GM23338 (cell line): Measurements from ENCODE around the gene ELF5. TPM values are rescaled to one million over a fixed set of nuclear protein-coding genes. Genes with fewer than 3 reads are reported as not detected.

Experiments
- ATAC-seq: fragments of 200-7000 bp; cut with Tn5 transposase; 3 replicates; pipeline ENCODE4 v1.9.1; 2020
- DNase-seq: peaks from one replicate; pipeline ENCODE4 v3.0.0-alpha.2; 2015; ENCODE audit warnings: low spot score
- H2AFZ ChIP-seq: fragments of 200-600 bp; sonication (generic); 2 replicates; pipeline ENCODE4 v1.8.0; 2016; ENCODE audit warnings: antibody characterized with exemption, mild to moderate bottlenecking, moderate library complexity
- H3F3A ChIP-seq: fragments of 200-600 bp; sonication (generic); replicated peaks from 2 replicates; pipeline ENCODE4 v1.8.0; 2017; ENCODE audit warnings: antibody characterized with exemption, mixed run types, low read depth
- H3K27ac ChIP-seq: fragments of 200-600 bp; sonication (generic); 2 replicates; pipeline ENCODE4 v1.6.1; 2016; ENCODE audit warnings: low read depth
- H3K27me3 ChIP-seq: fragments of 200-600 bp; sonication (generic); 2 replicates; pipeline ENCODE4 v1.8.0; 2016; ENCODE audit warnings: mild to moderate bottlenecking, mixed run types, moderate library complexity; ENCODE audit not compliant: insufficient read depth
- H3K36me3 ChIP-seq: fragments of 200-600 bp; sonication (generic); 2 replicates; pipeline ENCODE4 v1.8.0; 2016; ENCODE audit warnings: mild to moderate bottlenecking; ENCODE audit not compliant: insufficient read depth
- H3K4me1 ChIP-seq: fragments of 200-600 bp; sonication (generic); 2 replicates; pipeline ENCODE4 v1.8.0; 2016; ENCODE audit warnings: mild to moderate bottlenecking, moderate library complexity; ENCODE audit not compliant: insufficient read depth
- H3K4me2 ChIP-seq: fragments of 200-600 bp; sonication (generic); 2 replicates; pipeline ENCODE4 v1.7.1; 2017; ENCODE audit warnings: mixed run types
- H3K4me3 ChIP-seq: fragments of 200-600 bp; sonication (generic); 2 replicates; pipeline ENCODE4 v1.6.1; 2016; ENCODE audit warnings: mixed run types
- H3K79me2 ChIP-seq: fragments of 200-600 bp; sonication (generic); replicated peaks from 2 replicates; pipeline ENCODE4 v1.8.0; 2017; ENCODE audit warnings: mild to moderate bottlenecking; ENCODE audit not compliant: insufficient read depth
- H3K9me2 ChIP-seq: fragments of 200-600 bp; sonication (generic); 2 replicates; pipeline ENCODE4 v1.8.0; 2017; ENCODE audit not compliant: insufficient read depth
- H4K20me1 ChIP-seq: fragments of 200-600 bp; sonication (generic); replicated peaks from 2 replicates; pipeline ENCODE4 v1.8.0; 2017; ENCODE audit warnings: mild to moderate bottlenecking; ENCODE audit not compliant: insufficient read depth
- H3K27ac Mint-ChIP-seq: 2 replicates; pipeline ENCODE4 v1.8.0; 2020; ENCODE audit warnings: inconsistent platforms, mild to moderate bottlenecking, moderate library complexity, mixed read lengths
- H3K27me3 Mint-ChIP-seq: 3 replicates; pipeline ENCODE4 v1.8.0; 2022; ENCODE audit warnings: low read depth, mild to moderate bottlenecking, moderate library complexity, mixed read lengths, inconsistent platforms; ENCODE audit not compliant: insufficient read depth, poor library complexity
- H3K36me3 Mint-ChIP-seq: 3 replicates; pipeline ENCODE4 v1.8.0; 2021; ENCODE audit warnings: low read depth, mild to moderate bottlenecking, inconsistent platforms, moderate library complexity, mixed read lengths
- H3K4me1 Mint-ChIP-seq: 3 replicates; pipeline ENCODE4 v1.8.0; 2020; ENCODE audit warnings: mild to moderate bottlenecking, inconsistent platforms, mixed read lengths
- H3K4me3 Mint-ChIP-seq: 3 replicates; pipeline ENCODE4 v1.8.0; 2021; ENCODE audit warnings: moderate library complexity, mild to moderate bottlenecking, inconsistent platforms, mixed read lengths
- H3K9me3 Mint-ChIP-seq: 3 replicates; pipeline ENCODE4 v1.8.0; 2020; ENCODE audit warnings: moderate library complexity, mild to moderate bottlenecking, inconsistent platforms, mixed read lengths
- CTCF ChIP-seq, 2 experiments: fragments of 200-600 bp in 1 of 2; sonication (generic) in 1 of 2; conservative IDR thresholded peaks; 2 replicates each; pipeline versions ENCODE4 v1.5.1 to v1.6.1; 2016 to 2017; ENCODE audit warnings: antibody characterized with exemption in 2 of 2, low read depth in 2 of 2, mild to moderate bottlenecking in 2 of 2, moderate library complexity in 1 of 2
- ETS1 ChIP-seq: IDR thresholded peaks from 2 replicates; pipeline ENCODE4 v1.6.1; 2016; ENCODE audit warnings: antibody characterized with exemption
- EZH2 ChIP-seq: fragments of 200-600 bp; sonication (generic); IDR thresholded peaks from one replicate; pipeline ENCODE4 v1.8.0; 2017; ENCODE audit warnings: antibody characterized with exemption, mild to moderate bottlenecking, low read depth; ENCODE audit not compliant: unreplicated experiment
- EZH2phosphoT487 ChIP-seq: fragments of 200-600 bp; sonication (generic); IDR thresholded peaks from one replicate; pipeline ENCODE4 v1.8.1; 2018; ENCODE audit warnings: antibody characterized with exemption; ENCODE audit not compliant: unreplicated experiment
- JUNB ChIP-seq: IDR thresholded peaks from one replicate; pipeline ENCODE4 v1.6.1; 2016; ENCODE audit warnings: antibody characterized with exemption; ENCODE audit not compliant: unreplicated experiment
- NANOG ChIP-seq: IDR thresholded peaks from 2 replicates; pipeline ENCODE4 v1.6.1; 2016; ENCODE audit warnings: antibody characterized with exemption, borderline replicate concordance
- REST ChIP-seq: IDR thresholded peaks from one replicate; pipeline ENCODE4 v1.6.1; 2018; ENCODE audit warnings: antibody characterized with exemption; ENCODE audit not compliant: unreplicated experiment
- STAT1 ChIP-seq: IDR thresholded peaks from one replicate; pipeline ENCODE4 v1.6.1; 2016; ENCODE audit warnings: antibody characterized with exemption; ENCODE audit not compliant: unreplicated experiment
- polyA plus RNA-seq: library from polyadenylated mRNA; unstranded; fragments of >200 nt; fragmentation: Nextera tagmentation; extraction: Ambion mirVana; gene quantifications from 2 replicates; pipeline ENCODE4 v1.2.1, GENCODE V29; 2016
- total RNA-seq: library from RNA; depleted of rRNA; stranded (reverse); fragments of >200 nt; shearing (Covaris generic); gene quantifications from 2 replicates; pipeline ENCODE4 v1.2.3, GENCODE V29; 2014

Gene ELF5
- total and polyA plus RNA-seq, 2 experiments from 2014 or later: not detected

GRCh38 chr11:34446386-34446785, 67.2 kb downstream of the ELF5 start:
- Mint-ChIP-seq H3K36me3 (peaks cover 15% of the 10 kb centered on the region; the same call in 2 of the 3 replicates), H3K9me3 (peaks cover 7% of the 10 kb centered on the region; the same call in 2 of the 3 replicates), H3K27me3 (no peaks in the 10 kb centered on the region), H3K4me3 (no peak overlapping the region), H3K27ac (no peak overlapping the region), H3K4me1 (no peaks in the 10 kb centered on the region)
- no peak for TF ChIP-seq EZH2phosphoT487
- TF ChIP-seq CTCF (conservative IDR thresholded peaks at IDR 0.05; ENCODE audit: low read depth in 2 of 2): no peak
- no peaks in the 10 kb centered on the region for H3K27me3 ChIP-seq
- DNase-seq: no peak
- H3K4me3 ChIP-seq: no peak overlapping the region
- H2AFZ ChIP-seq: no peak overlapping the region
- ATAC-seq: no peak
- H3K4me2 ChIP-seq: no peak overlapping the region
- no peaks in the 10 kb centered on the region for H3K4me1 ChIP-seq
- H4K20me1 ChIP-seq: peaks cover 13% of the 10 kb centered on the region; the same call in 1 of the 2 replicates
- H3K79me2 ChIP-seq: peaks cover 18% of the 10 kb centered on the region
- no peaks in the 10 kb centered on the region for H3F3A ChIP-seq
- no peaks in the 10 kb centered on the region for H3K9me2 ChIP-seq
- H3K36me3 ChIP-seq: peaks cover 7% of the 10 kb centered on the region; the same call in 1 of the 2 replicates
- H3K27ac ChIP-seq: no peak overlapping the region

GRCh38 chr11:34445956-34446355, 67.6 kb downstream of the ELF5 start:
- no peak for TF ChIP-seq NANOG
- H3K27ac Mint-ChIP-seq: no peak overlapping the region

GRCh38 chr11:34444428-34444827, 69.2 kb downstream of the ELF5 start:
- DNase-seq (no peak), ATAC-seq (no peak)
- no peaks in the 10 kb centered on the region for H3F3A ChIP-seq
- H2AFZ ChIP-seq: no peak overlapping the region
- no peaks in the 10 kb centered on the region for H3K27me3 ChIP-seq
- 0 out of 3 replicates have a peak, but pooled peaks cover 3% of the 10 kb centered on the region for H3K4me1 Mint-ChIP-seq
- H4K20me1 ChIP-seq: peaks cover 13% of the 10 kb centered on the region; the same call in 1 of the 2 replicates
- peaks cover 7% of the 10 kb centered on the region; the same call in 1 of the 2 replicates for H3K9me2 ChIP-seq
- no peak overlapping the region for H3K4me2 ChIP-seq
- no peak overlapping the region for H3K27ac ChIP-seq
- no peaks in the 10 kb centered on the region for H3K36me3 ChIP-seq
- TF ChIP-seq STAT1 (no peak), ETS1 (no peak), NANOG (no peak), EZH2phosphoT487 (no peak), JUNB (no peak), CTCF (conservative IDR thresholded peaks at IDR 0.05; ENCODE audit: low read depth in 2 of 2) (no peak), EZH2 (no peak), REST (no peak)
- H3K4me3 ChIP-seq: no peak overlapping the region
- no peaks in the 10 kb centered on the region for H3K27me3 Mint-ChIP-seq
- H3K36me3 Mint-ChIP-seq: peaks cover 33% of the 10 kb centered on the region
- no peak overlapping the region for H3K27ac Mint-ChIP-seq
- peaks cover 25% of the 10 kb centered on the region for H3K9me3 Mint-ChIP-seq
- H3K4me1 ChIP-seq: peaks cover 3% of the 10 kb centered on the region
- peaks cover 37% of the 10 kb centered on the region for H3K79me2 ChIP-seq
- no peak overlapping the region for H3K4me3 Mint-ChIP-seq

More at GRCh38 chr11:34445956-34446355, 67.6 kb downstream of the ELF5 start:
- peaks cover 22% of the 10 kb centered on the region for H3K79me2 ChIP-seq
- no peaks in the 10 kb centered on the region for H3K4me1 Mint-ChIP-seq
- no peaks in the 10 kb centered on the region for H3K9me2 ChIP-seq
- H3K4me1 ChIP-seq: no peaks in the 10 kb centered on the region
- no peaks in the 10 kb centered on the region for H3F3A ChIP-seq
- H3K4me3 ChIP-seq: no peak overlapping the region
- H4K20me1 ChIP-seq: peaks cover 13% of the 10 kb centered on the region; the same call in 1 of the 2 replicates
- H3K36me3 ChIP-seq: peaks cover 5% of the 10 kb centered on the region; the same call in 1 of the 2 replicates
- no peak overlapping the region for H3K4me3 Mint-ChIP-seq
- no peak overlapping the region for H3K27ac ChIP-seq
- H3K9me3 Mint-ChIP-seq: peaks cover 11% of the 10 kb centered on the region
- H3K27me3 Mint-ChIP-seq: no peaks in the 10 kb centered on the region
- no peak for ATAC-seq
- H3K27me3 ChIP-seq: no peaks in the 10 kb centered on the region
- no peak overlapping the region for H2AFZ ChIP-seq
- DNase-seq: no peak
- no peak overlapping the region for H3K4me2 ChIP-seq
- peaks cover 19% of the 10 kb centered on the region for H3K36me3 Mint-ChIP-seq
